WTC11 (cell line): ENCODE measurements around the gene ZNF358. TPM values are rescaled to one million over a fixed set of nuclear protein-coding genes. Genes with fewer than 3 reads are reported as not detected.

ENCODE experiments used
- ATAC-seq: fragments of 200-7000 bp; cut with Tn5 transposase; 2 replicates; pipeline ENCODE4 v1.10.0; 2021; ENCODE audit warnings: mild to moderate bottlenecking, moderate library complexity
- CTCF ChIA-PET: fragments of 300-600 bp; sonication (Branson Sonifier 250); formaldehyde crosslinking; loops from one replicate; lab custom pipeline; 2021; ENCODE audit warnings: antibody characterized with exemption; lab: Charles Lee
- POLR2A ChIA-PET: fragments of 350-600 bp; sonication (Branson Sonifier 250); formaldehyde crosslinking; loops from one replicate; lab custom pipeline; 2021; ENCODE audit warnings: antibody characterized with exemption; lab: Charles Lee
- DNase-seq: peaks from one replicate; pipeline ENCODE4 v3.0.0; 2021; ENCODE audit warnings: low spot score
- H3K27ac Mint-ChIP-seq: 2 replicates; pipeline ENCODE4 v1.8.0; 2021; ENCODE audit warnings: mixed read lengths
- H3K27me3 Mint-ChIP-seq: 2 replicates; pipeline ENCODE4 v1.8.0; 2021; ENCODE audit warnings: low read depth, mild to moderate bottlenecking, moderate library complexity, mixed read lengths
- H3K36me3 Mint-ChIP-seq: 2 replicates; pipeline ENCODE4 v1.8.0; 2021; ENCODE audit warnings: mixed read lengths
- H3K4me1 Mint-ChIP-seq: 2 replicates; pipeline ENCODE4 v1.8.0; 2022; ENCODE audit warnings: mixed read lengths
- H3K4me3 Mint-ChIP-seq: 2 replicates; pipeline ENCODE4 v1.8.0; 2021; ENCODE audit warnings: mild to moderate bottlenecking, moderate library complexity, mixed read lengths
- H3K9me3 Mint-ChIP-seq: 2 replicates; pipeline ENCODE4 v1.8.0; 2021; ENCODE audit warnings: mixed read lengths
- AFF4 ChIP-seq: sonication (generic); formaldehyde crosslinking; IDR thresholded peaks from 2 replicates; pipeline ENCODE4 v1.8.1; 2023; ENCODE audit warnings: mild to moderate bottlenecking, missing genetic modification reagents, borderline replicate concordance
- FOXJ3 ChIP-seq: sonication (generic); formaldehyde crosslinking; IDR thresholded peaks from 2 replicates; pipeline ENCODE4 v1.9.0; 2021; ENCODE audit warnings: missing genetic modification reagents, mild to moderate bottlenecking, borderline replicate concordance
- GTF2I ChIP-seq: fragments of 250-450 bp; sonication (Bioruptor Pico); conservative IDR thresholded peaks from 2 replicates; pipeline ENCODE4 v1.4.0; 2021; ENCODE audit warnings: mild to moderate bottlenecking
- IRF2 ChIP-seq: sonication (generic); formaldehyde crosslinking; IDR thresholded peaks from 2 replicates; pipeline ENCODE4 v1.8.0; 2022; ENCODE audit warnings: low read depth, missing genetic modification reagents, borderline replicate concordance
- JAZF1 ChIP-seq: fragments of 250-450 bp; sonication (Bioruptor Pico); IDR thresholded peaks from 2 replicates; pipeline ENCODE4 v1.9.0; 2021; ENCODE audit warnings: moderate library complexity, mild to moderate bottlenecking, inconsistent platforms
- RELA ChIP-seq: sonication (generic); formaldehyde crosslinking; IDR thresholded peaks from 2 replicates; pipeline ENCODE4 v1.8.1; 2022; ENCODE audit warnings: missing genetic modification reagents, mild to moderate bottlenecking, borderline replicate concordance
- SMAD3 ChIP-seq: sonication (generic); formaldehyde crosslinking; IDR thresholded peaks from 2 replicates; pipeline ENCODE4 v1.8.0; 2022; ENCODE audit warnings: missing genetic modification reagents, mild to moderate bottlenecking, borderline replicate concordance
- ZBTB43 ChIP-seq: sonication (generic); formaldehyde crosslinking; IDR thresholded peaks from 2 replicates; pipeline ENCODE4 v1.8.1; 2023; ENCODE audit warnings: mild to moderate bottlenecking, missing genetic modification reagents
- ZNF121 ChIP-seq: sonication (generic); formaldehyde crosslinking; IDR thresholded peaks from 2 replicates; pipeline ENCODE4 v1.8.0; 2023; ENCODE audit warnings: missing genetic modification reagents
- ZNF232 ChIP-seq: sonication (generic); formaldehyde crosslinking; IDR thresholded peaks from 2 replicates; pipeline ENCODE4 v1.8.0; 2022; ENCODE audit warnings: mild to moderate bottlenecking, missing genetic modification reagents
- total RNA-seq: library from RNA; stranded (reverse); gene quantifications from 3 replicates; pipeline ENCODE4 v1.2.3, GENCODE V29; 2021
- TF ChIP-seq, protein P1 (sequence below): fragments of 250-450 bp; sonication (Bioruptor Pico); IDR thresholded peaks from 2 replicates; pipeline ENCODE4 v1.9.0; 2021; ENCODE audit warnings: mild to moderate bottlenecking, borderline replicate concordance
- TF ChIP-seq, protein P2 (sequence below): fragments of 200-600 bp; IDR thresholded peaks from 2 replicates; pipeline ENCODE4 v1.8.0; 2022; ENCODE audit warnings: antibody characterized with exemption
- TF ChIP-seq, protein P3 (sequence below): sonication (generic); formaldehyde crosslinking; IDR thresholded peaks from 2 replicates; pipeline ENCODE4 v1.8.1; 2023; ENCODE audit warnings: mild to moderate bottlenecking, moderate library complexity, missing genetic modification reagents
- TF ChIP-seq, protein P4 (sequence below): sonication (generic); formaldehyde crosslinking; IDR thresholded peaks from 2 replicates; pipeline ENCODE4 v1.8.0; 2022; ENCODE audit warnings: mild to moderate bottlenecking, missing genetic modification reagents

ZNF358 gene
- total RNA-seq, 1 experiment from 2014 or later = 37.5 TPM

DNA sequence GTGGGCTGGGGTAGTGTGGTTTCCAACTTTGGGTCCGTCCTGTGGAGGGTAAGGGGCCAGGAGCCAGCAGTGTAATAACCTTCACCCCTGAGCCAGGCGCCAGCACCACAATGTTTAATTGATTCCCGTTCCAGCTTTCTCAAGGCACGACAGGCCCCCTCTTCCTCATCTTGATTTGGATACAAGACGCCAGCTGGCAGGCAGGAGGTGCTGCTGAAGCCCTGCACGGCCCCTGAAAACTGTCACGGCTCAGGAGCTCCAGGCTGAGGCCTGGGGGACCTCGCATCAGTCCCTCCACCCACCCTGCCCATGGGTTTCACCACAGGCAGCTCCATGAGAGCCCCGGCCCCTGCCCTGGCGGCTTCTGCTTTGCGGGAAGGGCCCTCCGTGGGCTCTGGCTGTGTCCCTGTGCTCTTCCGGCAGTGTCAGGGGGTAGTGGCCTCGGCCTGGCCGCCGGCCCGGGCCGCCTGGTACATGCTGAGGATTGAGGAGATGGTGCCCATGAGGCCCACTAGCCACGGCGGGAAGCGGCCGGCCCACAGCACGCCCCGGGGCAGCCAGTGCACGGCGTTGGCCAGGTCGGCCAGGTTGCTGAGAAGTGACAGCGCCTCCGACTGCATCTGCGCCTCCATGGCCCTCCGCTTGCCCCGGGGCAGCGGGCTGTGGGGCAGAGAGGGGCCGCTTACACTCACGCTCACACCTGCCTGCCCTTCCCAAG lies 39.0 kb upstream of the ZNF358 start:
- ChIA-PET CTCF (interaction anchor here (0.5 to 0.9 kb wide), 2 partner anchors 20 to 219 kb away, joined by 3 to 5 read pairs; a partner anchor contains a TSS), POLR2A (no interaction called here)
- Mint-ChIP-seq H3K27me3 (no peaks in the 10 kb centered on the region), H3K36me3 (no peaks in the 10 kb centered on the region; the same call in 1 of the 2 replicates), H3K9me3 (no peaks in the 10 kb centered on the region), H3K27ac (no peak overlapping the region), H3K4me1 (peaks cover 8% of the 10 kb centered on the region), H3K4me3 (no peak overlapping the region)
- ATAC-seq (no peak), DNase-seq (no peak)
- TF ChIP-seq RELA (CRISPR knock-in tag) = no peak
- TF ChIP-seq JAZF1 = no peak
- TF ChIP-seq AFF4 (CRISPR knock-in tag) = no peak
- TF ChIP-seq SMAD3 (CRISPR knock-in tag) = no peak
- no peak for TF ChIP-seq FOXJ3 (CRISPR knock-in tag)
- TF ChIP-seq, protein P1, sequence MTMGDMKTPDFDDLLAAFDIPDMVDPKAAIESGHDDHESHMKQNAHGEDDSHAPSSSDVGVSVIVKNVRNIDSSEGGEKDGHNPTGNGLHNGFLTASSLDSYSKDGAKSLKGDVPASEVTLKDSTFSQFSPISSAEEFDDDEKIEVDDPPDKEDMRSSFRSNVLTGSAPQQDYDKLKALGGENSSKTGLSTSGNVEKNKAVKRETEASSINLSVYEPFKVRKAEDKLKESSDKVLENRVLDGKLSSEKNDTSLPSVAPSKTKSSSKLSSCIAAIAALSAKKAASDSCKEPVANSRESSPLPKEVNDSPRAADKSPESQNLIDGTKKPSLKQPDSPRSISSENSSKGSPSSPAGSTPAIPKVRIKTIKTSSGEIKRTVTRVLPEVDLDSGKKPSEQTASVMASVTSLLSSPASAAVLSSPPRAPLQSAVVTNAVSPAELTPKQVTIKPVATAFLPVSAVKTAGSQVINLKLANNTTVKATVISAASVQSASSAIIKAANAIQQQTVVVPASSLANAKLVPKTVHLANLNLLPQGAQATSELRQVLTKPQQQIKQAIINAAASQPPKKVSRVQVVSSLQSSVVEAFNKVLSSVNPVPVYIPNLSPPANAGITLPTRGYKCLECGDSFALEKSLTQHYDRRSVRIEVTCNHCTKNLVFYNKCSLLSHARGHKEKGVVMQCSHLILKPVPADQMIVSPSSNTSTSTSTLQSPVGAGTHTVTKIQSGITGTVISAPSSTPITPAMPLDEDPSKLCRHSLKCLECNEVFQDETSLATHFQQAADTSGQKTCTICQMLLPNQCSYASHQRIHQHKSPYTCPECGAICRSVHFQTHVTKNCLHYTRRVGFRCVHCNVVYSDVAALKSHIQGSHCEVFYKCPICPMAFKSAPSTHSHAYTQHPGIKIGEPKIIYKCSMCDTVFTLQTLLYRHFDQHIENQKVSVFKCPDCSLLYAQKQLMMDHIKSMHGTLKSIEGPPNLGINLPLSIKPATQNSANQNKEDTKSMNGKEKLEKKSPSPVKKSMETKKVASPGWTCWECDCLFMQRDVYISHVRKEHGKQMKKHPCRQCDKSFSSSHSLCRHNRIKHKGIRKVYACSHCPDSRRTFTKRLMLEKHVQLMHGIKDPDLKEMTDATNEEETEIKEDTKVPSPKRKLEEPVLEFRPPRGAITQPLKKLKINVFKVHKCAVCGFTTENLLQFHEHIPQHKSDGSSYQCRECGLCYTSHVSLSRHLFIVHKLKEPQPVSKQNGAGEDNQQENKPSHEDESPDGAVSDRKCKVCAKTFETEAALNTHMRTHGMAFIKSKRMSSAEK = no peak
- no peak for TF ChIP-seq ZBTB43
- TF ChIP-seq, protein P2, sequence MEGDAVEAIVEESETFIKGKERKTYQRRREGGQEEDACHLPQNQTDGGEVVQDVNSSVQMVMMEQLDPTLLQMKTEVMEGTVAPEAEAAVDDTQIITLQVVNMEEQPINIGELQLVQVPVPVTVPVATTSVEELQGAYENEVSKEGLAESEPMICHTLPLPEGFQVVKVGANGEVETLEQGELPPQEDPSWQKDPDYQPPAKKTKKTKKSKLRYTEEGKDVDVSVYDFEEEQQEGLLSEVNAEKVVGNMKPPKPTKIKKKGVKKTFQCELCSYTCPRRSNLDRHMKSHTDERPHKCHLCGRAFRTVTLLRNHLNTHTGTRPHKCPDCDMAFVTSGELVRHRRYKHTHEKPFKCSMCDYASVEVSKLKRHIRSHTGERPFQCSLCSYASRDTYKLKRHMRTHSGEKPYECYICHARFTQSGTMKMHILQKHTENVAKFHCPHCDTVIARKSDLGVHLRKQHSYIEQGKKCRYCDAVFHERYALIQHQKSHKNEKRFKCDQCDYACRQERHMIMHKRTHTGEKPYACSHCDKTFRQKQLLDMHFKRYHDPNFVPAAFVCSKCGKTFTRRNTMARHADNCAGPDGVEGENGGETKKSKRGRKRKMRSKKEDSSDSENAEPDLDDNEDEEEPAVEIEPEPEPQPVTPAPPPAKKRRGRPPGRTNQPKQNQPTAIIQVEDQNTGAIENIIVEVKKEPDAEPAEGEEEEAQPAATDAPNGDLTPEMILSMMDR = no peak
- TF ChIP-seq, protein P3, sequence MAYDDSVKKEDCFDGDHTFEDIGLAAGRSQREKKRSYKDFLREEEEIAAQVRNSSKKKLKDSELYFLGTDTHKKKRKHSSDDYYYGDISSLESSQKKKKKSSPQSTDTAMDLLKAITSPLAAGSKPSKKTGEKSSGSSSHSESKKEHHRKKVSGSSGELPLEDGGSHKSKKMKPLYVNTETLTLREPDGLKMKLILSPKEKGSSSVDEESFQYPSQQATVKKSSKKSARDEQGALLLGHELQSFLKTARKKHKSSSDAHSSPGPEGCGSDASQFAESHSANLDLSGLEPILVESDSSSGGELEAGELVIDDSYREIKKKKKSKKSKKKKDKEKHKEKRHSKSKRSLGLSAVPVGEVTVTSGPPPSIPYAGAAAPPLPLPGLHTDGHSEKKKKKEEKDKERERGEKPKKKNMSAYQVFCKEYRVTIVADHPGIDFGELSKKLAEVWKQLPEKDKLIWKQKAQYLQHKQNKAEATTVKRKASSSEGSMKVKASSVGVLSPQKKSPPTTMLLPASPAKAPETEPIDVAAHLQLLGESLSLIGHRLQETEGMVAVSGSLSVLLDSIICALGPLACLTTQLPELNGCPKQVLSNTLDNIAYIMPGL = no peak
- no peak for TF ChIP-seq IRF2 (CRISPR knock-in tag)
- TF ChIP-seq GTF2I = no peak
- no peak for TF ChIP-seq ZNF232 (CRISPR knock-in tag)
- no peak for TF ChIP-seq ZNF121 (CRISPR knock-in tag)
- TF ChIP-seq, protein P4, sequence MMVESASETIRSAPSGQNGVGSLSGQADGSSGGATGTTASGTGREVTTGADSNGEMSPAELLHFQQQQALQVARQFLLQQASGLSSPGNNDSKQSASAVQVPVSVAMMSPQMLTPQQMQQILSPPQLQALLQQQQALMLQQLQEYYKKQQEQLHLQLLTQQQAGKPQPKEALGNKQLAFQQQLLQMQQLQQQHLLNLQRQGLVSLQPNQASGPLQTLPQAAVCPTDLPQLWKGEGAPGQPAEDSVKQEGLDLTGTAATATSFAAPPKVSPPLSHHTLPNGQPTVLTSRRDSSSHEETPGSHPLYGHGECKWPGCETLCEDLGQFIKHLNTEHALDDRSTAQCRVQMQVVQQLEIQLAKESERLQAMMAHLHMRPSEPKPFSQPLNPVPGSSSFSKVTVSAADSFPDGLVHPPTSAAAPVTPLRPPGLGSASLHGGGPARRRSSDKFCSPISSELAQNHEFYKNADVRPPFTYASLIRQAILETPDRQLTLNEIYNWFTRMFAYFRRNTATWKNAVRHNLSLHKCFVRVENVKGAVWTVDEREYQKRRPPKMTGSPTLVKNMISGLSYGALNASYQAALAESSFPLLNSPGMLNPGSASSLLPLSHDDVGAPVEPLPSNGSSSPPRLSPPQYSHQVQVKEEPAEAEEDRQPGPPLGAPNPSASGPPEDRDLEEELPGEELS (CRISPR knock-in tag) = no peak
